ENCODE measurements around the gene ZBTB39. TPM values are rescaled to one million over a fixed set of nuclear protein-coding genes. Genes with fewer than 3 reads are reported as not detected.

ZBTB39 gene
- total and polyA plus RNA-seq, 2 of the 13 experiments (the other 11 are each of a cell fraction or from before 2014, with no cell fraction given), result 6.5 to 6.9 TPM

DNA sequence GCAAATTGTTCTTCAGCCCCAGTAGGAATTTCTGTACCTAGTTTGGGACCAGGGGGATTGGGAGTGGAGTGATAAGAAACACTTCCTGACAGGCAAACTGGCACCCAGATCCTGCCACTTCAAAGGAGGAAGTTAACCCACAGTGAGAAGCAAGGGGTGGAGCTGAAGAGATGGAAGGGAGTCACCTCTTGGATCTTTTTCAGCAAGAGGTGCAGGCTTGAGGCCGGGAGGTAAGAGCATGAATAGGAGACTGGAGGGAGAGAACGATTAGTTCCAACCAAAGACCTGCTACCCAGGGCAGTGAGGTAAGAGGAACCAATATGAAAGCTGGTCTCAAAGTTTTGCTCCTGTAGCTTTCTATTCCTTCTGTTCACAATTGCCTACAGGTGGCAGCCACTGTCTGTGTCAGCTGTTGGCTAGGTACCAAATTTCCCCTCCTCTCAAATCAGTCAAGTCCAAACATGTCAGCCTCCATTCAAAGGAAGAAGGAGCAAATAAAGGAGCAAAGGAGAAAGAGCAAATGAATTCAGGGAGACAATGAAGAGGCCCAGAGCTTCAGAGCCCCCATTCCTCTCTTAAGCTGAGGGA, 24.9 kb upstream of the ZBTB39 start:
- Histone ChIP-seq H3K27me3 (ENCODE audit: control insufficient read depth in 1 of 2, insufficient read depth in 2 of 2, low read length in 2 of 2) (no peaks in the 10 kb centered on the region), H3K27ac (ENCODE audit: extremely low read length, insufficient read depth, low read length) (no peak overlapping the region), H3K4me3 (replicated peaks in 1 of 3; ENCODE audit: insufficient read depth in 1 of 3, low read depth in 2 of 3, low read length in 3 of 3) (no peak overlapping the region), H3K9me3 (ENCODE audit: low read length) (no peaks in the 10 kb centered on the region), H3K4me2 (ENCODE audit: low read depth, low read length) (no peak overlapping the region), H3K79me2 (ENCODE audit: insufficient read depth, low read length) (no peaks in the 10 kb centered on the region), H3K9ac (ENCODE audit: insufficient read depth, low read depth, low read length) (no peak overlapping the region), H3K36me3 (replicated peaks in 1 of 2; ENCODE audit: control insufficient read depth in 1 of 2, insufficient read depth in 2 of 2, low read length in 2 of 2) (no peaks in the 10 kb centered on the region), H2AFZ (ENCODE audit: low read length) (no peak overlapping the region), H3K4me1 (ENCODE audit: insufficient read depth, low read length) (peaks cover 11% of the 10 kb centered on the region), H4K20me1 (ENCODE audit: insufficient read depth, low read length) (no peaks in the 10 kb centered on the region)
- DNase-seq (ENCODE audit: low spot score) (peak; percentile 28), ATAC-seq (peak; percentile 50; the same call in 2 of the 3 replicates), FAIRE-seq (peak; percentile 32)
- BruUV-seq (replicated peaks), result no TSS peak
- POLR2A ChIA-PET, result interaction anchor here (0.7 to 1.1 kb wide), 2 partner anchors 13 to 81 kb away, joined by 4 to 5 read pairs; no protein-coding TSS in a partner anchor
- WGBS (ENCODE audit: low lambda C conversion rate), result 55% methylated on average over 2 of the region's 2 CpGs
- intact Hi-C loops (cut with micrococcal nuclease; ENCODE audit: unreplicated experiment), result no loop called here
- in situ Hi-C loops (cut with HindIII; ENCODE audit: extremely low pct_ligation_motif_present, low pct_unique_long_range_greater_than_20kb), result no loop called here
- CTCF ChIA-PET (ENCODE audit: low intra/inter-chr PET ratio, low total read pairs), result interaction anchor here (0.8 kb wide), 1 partner anchor 30 kb away, joined by 3 read pairs; no protein-coding TSS in a partner anchor
- TF ChIP-seq ZNF136 (CRISPR knock-in tag; IDR thresholded peaks at IDR 0.05; ENCODE audit: low read depth) (no peak), ATAD3A (CRISPR knock-in tag; IDR thresholded peaks at IDR 0.05) (no peak), ZMYM3 (CRISPR knock-in tag; IDR thresholded peaks at IDR 0.05) (no peak), NONO (IDR thresholded peaks at IDR 0.05) (no peak), NONO (CRISPR knock-in tag; conservative IDR thresholded peaks at IDR 0.05) (no peak), ZEB1 (IDR thresholded peaks at IDR 0.05; ENCODE audit: insufficient replicate concordance, low read depth) (no peak), ZMAT3 (CRISPR knock-in tag; conservative IDR thresholded peaks at IDR 0.05) (no peak), ZNF446 (CRISPR knock-in tag; IDR thresholded peaks at IDR 0.05) (no peak), JARID2 (CRISPR knock-in tag; IDR thresholded peaks at IDR 0.05; ENCODE audit: insufficient replicate concordance) (no peak), ZKSCAN5 (CRISPR knock-in tag; IDR thresholded peaks at IDR 0.05) (no peak), ZFYVE20 (CRISPR knock-in tag; IDR thresholded peaks at IDR 0.05; ENCODE audit: borderline replicate concordance, low read depth) (no peak), NFIB (CRISPR knock-in tag; IDR thresholded peaks at IDR 0.05; ENCODE audit: borderline replicate concordance) (no peak), ASH2L (IDR thresholded peaks at IDR 0.05; ENCODE audit: insufficient read length, low read depth, low read length) (no peak), ZNF605 (CRISPR knock-in tag; IDR thresholded peaks at IDR 0.05) (no peak)
- TF ChIP-seq, protein P1, sequence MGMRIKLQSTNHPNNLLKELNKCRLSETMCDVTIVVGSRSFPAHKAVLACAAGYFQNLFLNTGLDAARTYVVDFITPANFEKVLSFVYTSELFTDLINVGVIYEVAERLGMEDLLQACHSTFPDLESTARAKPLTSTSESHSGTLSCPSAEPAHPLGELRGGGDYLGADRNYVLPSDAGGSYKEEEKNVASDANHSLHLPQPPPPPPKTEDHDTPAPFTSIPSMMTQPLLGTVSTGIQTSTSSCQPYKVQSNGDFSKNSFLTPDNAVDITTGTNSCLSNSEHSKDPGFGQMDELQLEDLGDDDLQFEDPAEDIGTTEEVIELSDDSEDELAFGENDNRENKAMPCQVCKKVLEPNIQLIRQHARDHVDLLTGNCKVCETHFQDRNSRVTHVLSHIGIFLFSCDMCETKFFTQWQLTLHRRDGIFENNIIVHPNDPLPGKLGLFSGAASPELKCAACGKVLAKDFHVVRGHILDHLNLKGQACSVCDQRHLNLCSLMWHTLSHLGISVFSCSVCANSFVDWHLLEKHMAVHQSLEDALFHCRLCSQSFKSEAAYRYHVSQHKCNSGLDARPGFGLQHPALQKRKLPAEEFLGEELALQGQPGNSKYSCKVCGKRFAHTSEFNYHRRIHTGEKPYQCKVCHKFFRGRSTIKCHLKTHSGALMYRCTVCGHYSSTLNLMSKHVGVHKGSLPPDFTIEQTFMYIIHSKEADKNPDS (CRISPR knock-in tag; IDR thresholded peaks at IDR 0.05), result no peak
- TF ChIP-seq, protein P2, sequence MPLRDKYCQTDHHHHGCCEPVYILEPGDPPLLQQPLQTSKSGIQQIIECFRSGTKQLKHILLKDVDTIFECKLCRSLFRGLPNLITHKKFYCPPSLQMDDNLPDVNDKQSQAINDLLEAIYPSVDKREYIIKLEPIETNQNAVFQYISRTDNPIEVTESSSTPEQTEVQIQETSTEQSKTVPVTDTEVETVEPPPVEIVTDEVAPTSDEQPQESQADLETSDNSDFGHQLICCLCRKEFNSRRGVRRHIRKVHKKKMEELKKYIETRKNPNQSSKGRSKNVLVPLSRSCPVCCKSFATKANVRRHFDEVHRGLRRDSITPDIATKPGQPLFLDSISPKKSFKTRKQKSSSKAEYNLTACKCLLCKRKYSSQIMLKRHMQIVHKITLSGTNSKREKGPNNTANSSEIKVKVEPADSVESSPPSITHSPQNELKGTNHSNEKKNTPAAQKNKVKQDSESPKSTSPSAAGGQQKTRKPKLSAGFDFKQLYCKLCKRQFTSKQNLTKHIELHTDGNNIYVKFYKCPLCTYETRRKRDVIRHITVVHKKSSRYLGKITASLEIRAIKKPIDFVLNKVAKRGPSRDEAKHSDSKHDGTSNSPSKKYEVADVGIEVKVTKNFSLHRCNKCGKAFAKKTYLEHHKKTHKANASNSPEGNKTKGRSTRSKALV (CRISPR knock-in tag; IDR thresholded peaks at IDR 0.05), result no peak
- TF ChIP-seq, protein P3, sequence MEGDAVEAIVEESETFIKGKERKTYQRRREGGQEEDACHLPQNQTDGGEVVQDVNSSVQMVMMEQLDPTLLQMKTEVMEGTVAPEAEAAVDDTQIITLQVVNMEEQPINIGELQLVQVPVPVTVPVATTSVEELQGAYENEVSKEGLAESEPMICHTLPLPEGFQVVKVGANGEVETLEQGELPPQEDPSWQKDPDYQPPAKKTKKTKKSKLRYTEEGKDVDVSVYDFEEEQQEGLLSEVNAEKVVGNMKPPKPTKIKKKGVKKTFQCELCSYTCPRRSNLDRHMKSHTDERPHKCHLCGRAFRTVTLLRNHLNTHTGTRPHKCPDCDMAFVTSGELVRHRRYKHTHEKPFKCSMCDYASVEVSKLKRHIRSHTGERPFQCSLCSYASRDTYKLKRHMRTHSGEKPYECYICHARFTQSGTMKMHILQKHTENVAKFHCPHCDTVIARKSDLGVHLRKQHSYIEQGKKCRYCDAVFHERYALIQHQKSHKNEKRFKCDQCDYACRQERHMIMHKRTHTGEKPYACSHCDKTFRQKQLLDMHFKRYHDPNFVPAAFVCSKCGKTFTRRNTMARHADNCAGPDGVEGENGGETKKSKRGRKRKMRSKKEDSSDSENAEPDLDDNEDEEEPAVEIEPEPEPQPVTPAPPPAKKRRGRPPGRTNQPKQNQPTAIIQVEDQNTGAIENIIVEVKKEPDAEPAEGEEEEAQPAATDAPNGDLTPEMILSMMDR (CRISPR knock-in tag; IDR thresholded peaks at IDR 0.05), result peak; percentile 52
- TF ChIP-seq, protein P4, sequence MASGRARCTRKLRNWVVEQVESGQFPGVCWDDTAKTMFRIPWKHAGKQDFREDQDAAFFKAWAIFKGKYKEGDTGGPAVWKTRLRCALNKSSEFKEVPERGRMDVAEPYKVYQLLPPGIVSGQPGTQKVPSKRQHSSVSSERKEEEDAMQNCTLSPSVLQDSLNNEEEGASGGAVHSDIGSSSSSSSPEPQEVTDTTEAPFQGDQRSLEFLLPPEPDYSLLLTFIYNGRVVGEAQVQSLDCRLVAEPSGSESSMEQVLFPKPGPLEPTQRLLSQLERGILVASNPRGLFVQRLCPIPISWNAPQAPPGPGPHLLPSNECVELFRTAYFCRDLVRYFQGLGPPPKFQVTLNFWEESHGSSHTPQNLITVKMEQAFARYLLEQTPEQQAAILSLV (CRISPR knock-in tag; IDR thresholded peaks at IDR 0.05; ENCODE audit: borderline replicate concordance), result no peak
